HK-2 (cell line): ENCODE results near the gene SINHCAF.
A peak's percentile ranks its signal among the peaks of the same experiment; 100 is the strongest.

Experiments
- DNase-seq: peaks from one replicate; pipeline ENCODE4 v3.0.0-alpha.2; 2018; ENCODE audit not compliant: unreplicated experiment

Gene SINHCAF

DNA sequence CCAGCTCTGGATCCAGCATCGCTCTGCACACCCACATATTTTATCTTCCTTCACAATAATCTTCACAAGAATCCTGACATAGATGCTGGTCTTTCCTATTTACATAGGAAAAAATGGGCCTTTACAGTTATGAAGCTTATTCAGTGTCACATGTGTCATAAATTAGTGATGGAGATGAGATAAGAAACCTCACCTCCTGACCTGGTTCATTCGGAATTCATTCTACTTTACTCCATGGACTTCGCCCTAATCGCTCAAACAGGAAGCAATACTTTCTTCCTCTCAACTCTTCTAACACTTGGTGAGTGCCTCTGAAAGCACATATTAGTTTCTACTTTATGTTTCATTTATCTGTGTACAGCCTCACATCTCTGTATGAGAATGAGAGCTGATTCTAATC, 12.0 kb upstream of the SINHCAF start:
- no peak for DNase-seq

DNA sequence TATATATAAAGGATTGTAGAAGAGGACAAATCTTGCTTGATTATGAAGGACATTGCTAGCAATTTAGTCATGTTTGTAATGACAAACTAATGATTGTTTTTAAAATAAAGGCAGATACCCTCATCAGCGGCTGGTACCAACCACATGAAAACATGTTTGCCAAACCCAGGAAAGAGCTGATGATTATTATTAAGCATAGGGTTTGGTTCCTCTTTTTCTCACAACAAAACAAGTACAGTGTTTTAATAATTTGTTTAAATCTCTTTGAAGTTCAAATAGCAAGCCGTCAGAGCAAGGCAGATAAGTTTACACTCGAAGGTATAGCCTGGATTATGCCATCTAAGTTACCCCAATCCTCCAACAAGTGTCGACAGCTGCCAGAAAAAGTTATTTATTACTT, 5.3 kb upstream of the SINHCAF start:
- no peak for DNase-seq

DNA sequence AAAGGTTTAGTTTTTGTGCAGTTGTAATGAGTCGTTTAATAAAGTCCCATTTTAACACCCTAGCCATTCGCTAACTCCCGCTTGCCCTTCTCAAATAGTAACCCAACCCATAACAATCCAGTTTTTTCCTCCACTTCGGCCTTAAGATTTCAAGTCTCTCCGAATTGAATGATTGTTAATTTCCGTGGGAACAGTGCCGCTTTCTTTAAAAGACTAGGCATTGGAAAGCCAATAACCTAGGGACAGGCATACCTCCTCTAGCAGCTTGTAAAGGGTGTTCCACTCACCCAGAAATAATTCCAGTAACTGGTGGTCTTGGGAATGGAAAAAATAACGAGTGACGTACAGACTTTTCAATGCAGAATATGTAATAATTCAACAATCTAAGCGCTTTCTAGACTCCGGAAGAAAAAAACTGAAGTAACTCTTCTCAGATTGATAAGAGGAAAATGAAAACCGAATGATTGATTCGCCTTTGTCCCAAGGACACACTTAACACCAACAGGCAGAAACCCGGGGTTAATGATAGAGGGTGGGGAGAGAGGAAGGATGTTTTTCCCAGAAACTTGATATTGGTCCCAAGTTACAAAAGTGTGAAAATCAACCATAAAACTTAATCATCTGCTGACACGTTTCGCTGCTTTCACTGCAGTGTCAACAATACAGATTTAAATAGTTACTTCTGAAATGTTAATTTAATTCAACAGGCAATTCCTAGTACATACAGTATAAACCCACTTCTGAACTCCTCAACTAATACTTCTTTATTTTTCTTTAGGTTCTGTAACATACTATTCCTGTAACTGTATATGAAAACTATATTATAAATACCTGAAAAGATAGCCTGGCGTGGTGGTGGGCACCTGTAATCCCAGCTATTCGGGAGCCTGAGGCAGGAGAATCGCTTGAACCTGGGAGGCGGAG, 1.0 kb upstream of the SINHCAF start:
- DNase-seq, result no peak

DNA sequence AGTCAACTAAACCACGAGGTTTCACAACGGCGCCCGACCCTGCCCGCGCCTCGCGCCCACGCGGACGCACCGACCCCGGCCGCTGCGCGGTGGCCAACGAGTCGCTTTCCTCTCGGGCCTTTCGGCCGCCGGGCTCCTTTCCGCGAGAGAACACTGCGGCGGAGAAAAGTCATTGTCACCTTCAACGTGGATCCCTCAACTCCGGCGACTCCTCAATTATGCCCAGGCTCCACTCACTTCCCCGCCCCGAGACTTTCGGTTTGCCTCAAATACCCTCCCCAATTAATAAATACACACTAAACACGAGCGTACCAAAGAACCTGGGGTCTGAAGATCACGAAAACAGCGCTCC, 450 bp downstream of the SINHCAF start:
- DNase-seq, result no peak

DNA sequence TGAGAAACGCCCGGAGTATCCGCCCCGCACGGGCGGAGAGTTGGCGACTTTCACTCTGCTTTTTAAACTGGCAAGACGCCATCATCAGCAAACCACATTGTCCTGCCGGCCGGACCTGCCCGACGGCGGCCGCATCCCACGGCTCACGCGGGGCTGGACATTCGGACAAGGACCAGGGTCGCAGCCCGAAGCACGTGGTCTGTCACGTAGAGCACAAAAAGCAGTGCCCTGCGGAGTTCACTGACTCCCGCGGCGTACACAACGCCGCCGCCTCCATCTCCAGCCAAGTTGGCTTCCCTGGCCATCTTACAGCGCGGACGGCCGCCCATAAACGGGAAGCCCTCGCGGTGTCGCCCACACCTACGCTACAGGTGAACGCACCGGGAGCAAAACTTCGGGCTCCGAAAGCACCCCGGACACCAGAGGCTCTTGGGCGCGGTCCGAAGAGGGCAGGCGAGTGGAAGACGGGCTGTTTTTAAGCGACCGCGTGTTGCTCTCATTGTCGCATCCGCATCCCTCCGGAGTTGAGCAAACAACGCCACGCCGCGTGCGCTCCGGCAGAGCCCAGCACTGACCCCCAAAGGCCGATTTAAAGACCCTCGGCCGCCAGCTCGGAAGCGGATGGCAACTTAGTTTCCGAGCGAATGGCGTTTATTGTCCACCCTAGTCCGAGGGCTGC, 966 bp downstream of the SINHCAF start:
- peak; percentile 64 for DNase-seq

DNA sequence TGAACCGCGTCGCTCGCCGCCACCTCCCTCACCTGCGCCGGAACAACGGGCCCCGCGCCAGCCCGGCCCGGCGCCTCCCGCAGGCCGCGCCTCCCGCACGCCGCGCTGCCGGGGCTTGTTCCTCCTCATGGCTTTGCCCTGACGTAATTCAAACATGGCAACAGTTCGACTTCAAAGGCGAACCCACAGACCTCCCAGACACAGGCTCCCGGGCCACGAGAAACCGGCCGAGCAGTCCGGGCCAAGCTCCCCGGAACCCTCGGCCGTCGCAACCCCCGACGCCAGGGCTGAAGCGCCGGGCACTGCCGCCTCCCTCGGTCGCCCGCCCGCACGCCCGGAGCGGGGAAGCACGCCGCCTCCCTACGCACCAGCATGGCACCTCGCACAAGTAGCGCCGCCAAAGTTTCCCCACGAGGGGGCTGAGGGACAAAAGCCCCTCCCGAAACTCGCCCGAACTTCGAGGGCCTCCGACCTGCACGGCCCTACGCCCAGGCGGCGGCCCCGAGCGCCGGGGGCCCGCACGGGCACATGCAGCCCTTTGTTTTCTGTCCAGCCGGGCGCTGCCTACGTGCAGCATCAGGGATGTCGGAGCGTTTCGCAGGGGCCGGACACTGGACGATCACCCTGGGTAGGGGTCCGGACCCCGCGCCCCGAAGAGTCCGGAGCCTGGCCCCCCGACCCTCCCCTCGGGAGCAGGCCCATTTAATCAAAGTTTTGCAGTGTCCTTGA, 1.7 kb downstream of the SINHCAF start:
- DNase-seq, result peak; percentile 68

DNA sequence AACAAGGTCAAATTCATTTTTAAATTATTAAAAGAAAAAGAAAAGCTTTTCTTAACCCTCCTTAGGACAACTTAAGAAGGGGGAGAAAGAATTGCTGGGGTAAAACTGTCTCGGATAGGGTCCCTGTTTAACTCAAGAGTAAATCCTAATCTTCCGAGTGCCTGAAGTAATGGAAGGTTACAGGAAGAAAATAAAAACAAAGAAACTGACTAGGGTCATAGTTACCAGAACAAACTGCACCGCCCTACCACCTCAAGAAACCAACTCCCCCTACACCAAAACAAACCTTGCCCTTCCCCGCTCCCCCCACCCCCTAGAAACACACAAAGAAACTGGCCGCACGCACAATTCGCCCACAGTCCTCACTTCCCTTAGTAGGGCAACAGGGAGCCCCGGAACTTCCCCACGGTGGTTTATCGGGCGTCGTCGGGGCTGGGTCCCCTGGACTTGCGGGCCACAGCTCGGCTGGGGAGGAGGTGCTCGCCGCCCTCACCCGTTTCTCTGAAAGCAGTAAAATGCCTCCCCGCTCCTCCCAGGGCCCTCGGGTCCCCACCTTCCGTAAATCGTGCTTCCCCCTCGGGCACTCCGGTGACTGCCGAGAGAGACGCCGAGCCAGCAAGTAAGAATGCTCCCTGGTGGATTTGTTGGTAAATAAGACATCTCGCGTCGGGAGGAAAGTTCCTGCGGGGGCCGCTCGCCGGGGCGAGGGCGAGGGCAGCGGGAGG, 2.4 kb downstream of the SINHCAF start:
- DNase-seq, result no peak

DNA sequence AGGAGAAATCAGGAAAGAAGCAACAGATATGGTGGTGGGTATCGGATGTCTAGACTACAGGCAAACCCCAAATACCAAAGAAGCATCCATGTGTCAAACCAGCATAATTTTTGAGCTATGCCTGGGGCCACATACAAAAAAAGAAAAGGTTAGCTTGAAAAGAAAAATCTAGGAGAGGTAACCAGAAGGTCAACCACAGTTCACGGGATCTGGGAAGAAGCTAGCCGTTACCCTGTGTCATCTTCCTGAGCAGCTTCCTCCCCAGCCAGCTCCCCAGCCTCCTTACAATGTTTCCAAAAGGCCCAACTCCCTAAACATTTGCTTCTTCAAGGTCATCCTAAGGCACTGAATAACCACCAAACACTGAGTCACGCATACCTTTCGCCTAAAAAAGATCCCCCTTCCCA, 3.1 kb downstream of the SINHCAF start:
- DNase-seq, result peak; percentile 58

DNA sequence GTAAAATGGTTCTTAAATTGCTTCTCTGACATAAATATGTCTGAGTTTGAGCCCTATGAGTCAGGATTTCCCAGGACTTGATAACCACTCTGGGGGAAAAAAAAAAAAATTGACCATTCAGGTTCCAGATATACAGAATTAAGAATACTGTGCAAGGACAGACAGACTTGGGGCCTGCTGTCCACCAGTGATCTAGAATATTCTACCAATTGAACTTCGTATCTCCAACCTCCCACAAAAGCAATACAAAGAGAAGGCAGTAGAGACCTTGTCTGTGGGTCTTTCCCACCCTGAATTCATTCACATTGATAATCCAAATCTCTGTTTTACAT, 4.1 kb downstream of the SINHCAF start:
- no peak for DNase-seq

DNA sequence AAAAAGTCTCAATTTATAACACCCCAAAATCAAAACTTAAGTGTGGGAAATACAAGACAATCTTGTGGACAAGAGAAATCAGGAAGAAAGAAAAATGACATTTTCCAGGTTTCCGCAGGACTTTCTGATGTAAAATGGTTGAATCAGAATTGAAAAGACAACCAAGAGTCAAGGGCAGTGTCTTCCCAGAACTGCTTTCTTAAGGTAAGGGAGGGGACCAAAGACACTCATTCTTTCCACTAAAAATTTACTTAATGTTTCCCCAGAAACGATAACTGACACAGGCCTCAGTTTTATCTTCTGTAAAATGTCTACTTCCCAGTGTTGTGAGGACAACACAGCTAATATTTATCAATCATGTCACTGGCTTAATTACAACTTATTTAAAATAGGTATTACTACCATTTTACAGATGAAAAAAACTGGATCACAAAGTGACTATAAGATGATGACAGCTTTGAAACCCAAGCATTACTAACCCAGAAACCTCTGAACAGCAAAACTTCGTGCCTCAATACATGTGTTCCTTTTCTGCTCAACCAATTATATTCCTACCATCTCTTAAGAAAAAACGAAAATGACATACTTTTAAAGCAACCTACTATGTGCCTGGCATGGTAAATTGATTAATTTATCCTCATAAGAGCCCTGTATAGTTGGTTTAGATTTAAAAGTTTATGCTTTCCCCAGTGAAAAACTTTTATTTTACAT, 4.6 kb downstream of the SINHCAF start:
- no peak for DNase-seq

DNA sequence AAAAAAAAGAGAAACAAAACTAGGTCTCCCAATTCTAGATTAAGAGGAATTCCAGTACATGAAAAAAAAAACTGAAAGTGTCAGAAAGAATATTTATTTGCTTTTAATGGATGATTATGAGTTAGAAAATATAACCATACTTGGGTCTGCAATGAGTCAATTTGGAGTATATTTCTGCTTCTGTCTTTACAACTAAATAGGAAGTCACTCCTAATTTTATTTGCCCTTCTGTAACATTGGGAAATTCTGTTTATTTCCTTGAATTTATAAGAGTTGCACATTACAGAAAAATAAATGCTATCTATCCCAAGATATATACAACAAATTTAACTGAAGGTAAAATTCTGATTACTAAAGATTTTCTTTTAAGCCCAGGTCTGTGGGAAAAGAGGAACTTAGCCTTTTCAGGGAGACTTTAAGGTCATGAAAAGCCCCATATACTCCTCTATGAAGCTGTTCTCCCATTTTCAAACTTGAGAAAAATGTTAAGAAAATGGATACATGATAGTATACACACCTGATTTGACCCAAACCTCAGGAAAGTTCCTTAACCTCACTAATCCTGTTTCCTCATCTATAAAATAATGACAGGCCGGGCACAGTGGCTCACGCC, 7.2 kb downstream of the SINHCAF start:
- DNase-seq, result no peak

DNA sequence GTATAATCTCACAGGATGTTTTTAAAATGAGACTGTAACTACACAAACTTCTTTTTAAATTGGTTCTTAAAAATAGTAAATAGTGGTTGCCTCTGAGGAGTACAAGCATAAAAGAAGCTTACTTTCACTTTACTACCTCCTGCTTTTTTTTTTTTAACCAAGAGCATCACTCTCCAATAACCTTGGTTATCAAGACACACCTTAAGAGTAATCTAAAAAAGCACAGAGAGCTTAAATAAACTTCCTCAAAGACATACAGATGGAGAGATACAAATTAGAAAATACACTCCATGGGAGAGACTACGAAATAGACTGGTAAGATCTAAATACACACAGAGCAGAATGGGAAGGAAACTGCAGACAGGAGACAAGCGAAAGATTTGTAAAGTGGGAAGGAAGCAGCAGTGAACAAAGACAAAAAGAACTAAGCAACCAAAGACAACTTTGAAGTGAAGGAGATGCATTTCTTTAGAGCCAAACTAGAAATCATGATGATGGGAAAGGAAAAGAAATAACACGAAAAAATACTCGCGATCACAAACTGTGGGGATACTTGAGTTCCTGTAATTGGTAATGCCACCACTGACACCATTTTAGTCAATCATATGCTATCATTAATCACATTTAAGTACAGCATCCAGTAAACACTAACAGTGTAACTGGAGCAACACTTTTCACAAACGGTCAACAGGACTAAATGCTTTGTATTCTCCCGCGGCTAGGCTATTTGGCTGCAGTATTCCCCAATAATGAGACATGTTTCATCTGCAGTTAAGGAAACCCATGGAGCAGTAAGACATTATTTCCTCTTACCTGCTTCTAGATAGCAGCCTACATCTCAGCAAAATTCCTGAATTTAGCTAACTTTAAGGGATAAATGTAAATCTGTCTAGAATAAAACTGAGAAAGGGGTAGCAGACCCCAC, 8.2 kb downstream of the SINHCAF start:
- DNase-seq, result no peak

DNA sequence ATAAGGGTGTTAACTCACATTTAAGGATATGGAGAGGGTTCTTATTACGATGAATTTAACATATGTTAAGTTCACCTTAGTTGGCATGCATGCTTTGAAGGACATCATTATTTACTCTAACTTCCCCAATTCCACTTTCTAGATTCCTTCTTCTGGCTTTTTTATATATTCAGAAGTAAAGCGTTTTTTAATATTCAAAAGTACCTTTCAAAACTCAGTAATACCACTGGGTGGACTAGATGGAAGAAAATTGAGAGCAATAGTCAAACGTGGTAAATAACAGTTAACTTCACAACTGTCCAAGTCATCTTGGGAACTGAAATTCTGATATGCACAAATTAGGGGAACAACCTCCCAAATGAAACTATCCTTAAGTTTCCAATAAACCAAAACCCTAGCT, 9.1 kb downstream of the SINHCAF start:
- DNase-seq, result no peak

DNA sequence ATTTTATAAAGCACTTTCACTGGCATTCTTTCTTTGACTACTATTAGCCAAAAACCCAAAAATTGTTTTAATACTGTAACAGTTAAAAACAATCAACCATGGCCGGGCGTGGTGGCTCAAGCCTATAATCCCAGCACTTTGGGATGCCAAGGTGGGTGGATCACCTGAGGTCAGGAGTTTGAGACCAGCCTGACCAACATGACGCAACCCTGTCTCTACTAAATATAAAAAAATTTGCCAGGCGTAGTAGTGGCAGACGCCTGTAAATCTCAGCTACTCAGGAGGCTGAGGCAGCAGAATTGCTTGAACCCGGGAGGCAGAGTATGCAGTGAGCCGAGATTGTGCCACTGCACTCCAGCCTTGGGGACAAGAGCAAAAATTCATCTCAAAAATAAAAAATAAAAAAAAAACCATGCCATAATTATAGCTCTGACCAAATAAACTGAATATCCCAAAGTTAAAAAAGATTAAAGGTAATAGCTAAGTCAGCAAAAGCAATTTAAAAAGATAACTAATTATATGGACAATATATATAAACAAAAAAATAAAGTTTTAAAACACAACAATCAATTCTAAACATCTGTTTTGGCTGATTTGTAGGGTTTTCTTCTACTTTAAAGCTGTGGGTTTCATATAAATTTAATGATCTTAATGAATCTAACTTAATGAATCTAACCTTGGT, 10.0 kb downstream of the SINHCAF start:
- DNase-seq, result no peak

DNA sequence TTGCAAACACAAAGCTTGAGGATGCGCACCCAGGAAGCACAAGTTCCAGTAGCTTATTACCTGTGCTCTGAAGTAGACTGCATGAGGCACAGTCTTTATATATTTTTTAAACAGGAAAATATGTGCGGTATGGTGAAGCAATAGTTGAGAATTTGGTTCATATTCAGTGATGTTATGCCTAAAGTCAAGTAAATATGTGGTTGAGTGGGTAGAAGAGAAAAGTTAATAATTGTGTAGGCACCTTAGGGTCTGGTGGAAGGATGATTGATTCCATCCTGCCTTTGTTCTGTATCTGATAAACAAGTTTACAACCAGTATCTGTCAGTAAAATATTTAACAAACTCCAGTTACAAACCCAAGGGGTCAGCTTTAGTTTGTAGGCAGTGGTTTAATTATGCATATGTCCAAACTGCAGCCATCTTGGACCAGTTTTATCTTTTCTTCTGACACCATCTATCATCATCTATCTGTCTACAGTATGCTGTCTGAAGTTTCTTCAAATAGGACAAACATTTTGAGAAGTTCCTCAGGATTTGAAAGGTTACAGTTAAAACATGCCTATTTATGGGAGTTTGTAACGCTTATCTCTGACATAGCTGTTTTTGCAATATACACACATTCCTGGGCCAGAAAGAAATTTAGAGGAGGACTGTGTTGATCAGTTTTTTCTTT, 10.8 kb downstream of the SINHCAF start:
- DNase-seq, result no peak

DNA sequence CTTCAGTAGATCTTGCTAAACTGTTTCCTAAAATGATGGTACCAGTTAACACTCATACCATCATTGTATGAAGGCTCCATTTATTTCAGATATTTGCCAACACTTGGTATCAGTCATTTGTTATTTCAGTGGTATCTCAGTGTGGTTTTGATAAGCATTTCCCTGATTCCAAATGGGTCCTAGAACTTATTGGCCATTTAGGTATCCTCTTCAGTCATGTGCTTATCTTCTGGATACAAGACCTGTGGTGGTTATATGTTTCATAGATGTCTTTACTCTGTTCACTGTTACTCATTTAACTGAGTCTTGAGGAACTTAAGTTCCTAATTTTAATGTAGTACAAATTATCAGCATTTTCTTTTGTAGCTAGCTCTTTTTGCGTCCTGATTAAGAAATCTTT, 13.5 kb downstream of the SINHCAF start:
- DNase-seq, result no peak

DNA sequence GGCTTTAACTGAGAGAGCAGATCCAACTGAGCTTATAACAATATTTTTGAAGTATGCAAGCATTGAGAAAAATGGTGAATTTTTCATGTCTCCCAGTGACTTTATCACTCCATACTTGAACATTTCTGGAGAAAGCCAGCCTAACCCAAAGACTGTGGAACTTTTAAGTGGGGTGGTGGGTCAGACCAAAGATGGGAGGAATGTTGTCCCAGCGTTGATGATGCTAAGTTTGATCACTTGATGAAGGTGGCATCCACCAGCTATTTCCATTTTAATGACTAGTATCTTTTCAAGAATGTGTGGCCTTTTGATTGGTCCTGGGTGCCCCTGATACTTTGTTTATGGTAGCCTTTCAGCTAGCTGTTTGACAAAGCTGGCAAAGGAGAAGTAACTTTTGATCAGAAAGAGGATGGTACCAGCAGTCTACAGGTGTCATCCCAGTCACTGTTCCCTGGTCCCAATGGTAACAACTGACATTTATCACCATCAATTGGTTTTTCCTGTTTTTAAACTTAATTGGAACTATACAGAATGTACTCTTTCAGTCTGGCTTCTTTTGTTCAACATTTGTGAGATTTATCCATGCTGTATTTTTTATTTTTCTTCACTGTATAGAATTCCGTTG, 14.2 kb downstream of the SINHCAF start:
- no peak for DNase-seq

DNA sequence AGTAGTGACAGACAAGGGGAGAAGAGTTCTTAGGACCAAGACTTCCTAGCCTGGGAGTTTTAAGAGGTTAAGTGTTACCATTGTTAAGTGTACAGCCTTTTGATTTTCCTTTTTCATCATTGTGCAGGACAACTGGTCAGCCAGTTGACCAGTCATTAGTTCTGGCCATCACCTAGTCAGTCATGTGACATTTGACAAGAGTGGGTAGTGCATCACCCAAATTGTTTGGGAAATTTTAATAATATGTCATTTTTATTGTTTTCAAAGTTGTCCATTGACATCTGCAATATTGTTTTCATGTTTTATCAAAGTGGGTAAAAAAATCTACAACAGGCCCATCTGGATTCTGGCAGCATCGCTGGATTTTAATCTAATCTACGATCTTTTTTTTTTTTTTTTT, 15.5 kb downstream of the SINHCAF start:
- DNase-seq, result no peak
